Astrocyte (in vitro differentiated cells and primary cell): Measurements from ENCODE around the gene RDH14.

Experiments
- CTCF ChIP-seq: IDR thresholded peaks from 2 replicates; pipeline ENCODE4 v1.5.1; 2011; ENCODE audit warnings: low read depth, mild to moderate bottlenecking, inconsistent platforms, low read length, moderate library complexity; ENCODE audit not compliant: insufficient read depth
- EZH2 ChIP-seq: IDR thresholded peaks from 2 replicates; pipeline ENCODE4 v1.6.1; 2012; ENCODE audit warnings: mild to moderate bottlenecking, low read length, inconsistent platforms; ENCODE audit not compliant: insufficient read depth

- no peak for TF ChIP-seq CTCF
- TF ChIP-seq EZH2, result no peak
These were observed 2.0 kb downstream of the RDH14 start for GRCh38 chr2:18558458-18558857.
